Lower leg skin (tissue), 3 donors: ENCODE results near the gene OR5D16.

Source experiments
- POLR2A ChIP-seq, 2 donors: fragments of 450-650 bp; IDR thresholded peaks; one replicate each; pipeline ENCODE4 v1.6.1; 2016 to 2017; ENCODE audit warnings: antibody characterized with exemption in 2 of 2, mild to moderate bottlenecking in 1 of 2, moderate library complexity in 1 of 2
- TF ChIP-seq, protein P1 (sequence below), 3 donors: fragments of 450-650 bp; IDR thresholded peaks; one replicate each; pipeline ENCODE4 v1.5.1; 2016; ENCODE audit warnings: antibody characterized with exemption in 3 of 3, mild to moderate bottlenecking in 3 of 3, moderate library complexity in 2 of 3

DNA sequence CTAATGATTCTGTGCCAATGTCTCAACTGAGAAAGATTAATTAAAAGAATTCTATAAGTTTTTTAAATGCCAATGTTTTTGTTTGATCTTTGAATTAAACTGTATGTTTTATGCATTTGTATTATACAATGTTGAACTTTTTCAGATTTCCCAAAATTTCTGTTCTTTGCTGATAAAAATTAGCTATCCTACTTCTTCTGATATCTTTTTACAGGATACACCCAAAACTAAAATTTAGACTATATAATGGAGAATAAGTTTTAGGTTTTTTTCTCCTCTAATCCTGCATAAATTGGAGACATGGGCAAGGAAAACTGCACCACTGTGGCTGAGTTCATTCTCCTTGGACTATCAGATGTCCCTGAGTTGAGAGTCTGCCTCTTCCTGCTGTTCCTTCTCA, 11.6 kb upstream of the OR5D16 start, which contains the start of gene OR5L2:
- TF ChIP-seq, protein P1, sequence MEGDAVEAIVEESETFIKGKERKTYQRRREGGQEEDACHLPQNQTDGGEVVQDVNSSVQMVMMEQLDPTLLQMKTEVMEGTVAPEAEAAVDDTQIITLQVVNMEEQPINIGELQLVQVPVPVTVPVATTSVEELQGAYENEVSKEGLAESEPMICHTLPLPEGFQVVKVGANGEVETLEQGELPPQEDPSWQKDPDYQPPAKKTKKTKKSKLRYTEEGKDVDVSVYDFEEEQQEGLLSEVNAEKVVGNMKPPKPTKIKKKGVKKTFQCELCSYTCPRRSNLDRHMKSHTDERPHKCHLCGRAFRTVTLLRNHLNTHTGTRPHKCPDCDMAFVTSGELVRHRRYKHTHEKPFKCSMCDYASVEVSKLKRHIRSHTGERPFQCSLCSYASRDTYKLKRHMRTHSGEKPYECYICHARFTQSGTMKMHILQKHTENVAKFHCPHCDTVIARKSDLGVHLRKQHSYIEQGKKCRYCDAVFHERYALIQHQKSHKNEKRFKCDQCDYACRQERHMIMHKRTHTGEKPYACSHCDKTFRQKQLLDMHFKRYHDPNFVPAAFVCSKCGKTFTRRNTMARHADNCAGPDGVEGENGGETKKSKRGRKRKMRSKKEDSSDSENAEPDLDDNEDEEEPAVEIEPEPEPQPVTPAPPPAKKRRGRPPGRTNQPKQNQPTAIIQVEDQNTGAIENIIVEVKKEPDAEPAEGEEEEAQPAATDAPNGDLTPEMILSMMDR (IDR thresholded peaks at IDR 0.05), result no peak
- TF ChIP-seq POLR2A (IDR thresholded peaks at IDR 0.05), result no peak
